Measurements from ENCODE around the gene SRSF4.
A peak's percentile ranks its signal among the peaks of the same experiment; 100 is the strongest.
"Not testable (repeated sequence)": the region's sequence is repeated elsewhere in the genome, so short reads cannot be mapped to it uniquely, and the experiment has no call there.

SRSF4 gene

GRCh38 chr1:29164588-29164987, 17.1 kb downstream of the SRSF4 start:
- Histone ChIP-seq H3K36me3 (ENCODE audit: insufficient read depth, low read length) (peaks cover 10% of the 10 kb centered on the region), H3K9ac (ENCODE audit: low read depth, low read length) (peak overlapping the region; percentile 5), H3K9me3 (ENCODE audit: control insufficient read depth, insufficient read depth, low read length) (no peaks in the 10 kb centered on the region), H3K4me1 (ENCODE audit: insufficient read depth, low read length) (peaks cover 55% of the 10 kb centered on the region)

- Histone ChIP-seq H3K4me1 (ENCODE audit: insufficient read depth, low read length) (peaks cover 51% of the 10 kb centered on the region), H3K36me3 (ENCODE audit: insufficient read depth, low read length) (peaks cover 16% of the 10 kb centered on the region), H3K9me3 (ENCODE audit: control insufficient read depth, insufficient read depth, low read length) (no peaks in the 10 kb centered on the region), H3K9ac (ENCODE audit: low read depth, low read length) (no peak overlapping the region)
Measured at GRCh38 chr1:29162476-29163138, 19.1 kb downstream of the SRSF4 start.

- Histone ChIP-seq H3K4me1 (ENCODE audit: insufficient read depth, low read length) (peaks cover 50% of the 10 kb centered on the region), H3K36me3 (ENCODE audit: insufficient read depth, low read length) (peaks cover 21% of the 10 kb centered on the region), H3K9ac (ENCODE audit: low read depth, low read length) (no peak overlapping the region)
Measured at GRCh38 chr1:29162025-29162424, 19.7 kb downstream of the SRSF4 start.

GRCh38 chr1:29159773-29160172, 21.9 kb downstream of the SRSF4 start:
- H3K9me3 ChIP-seq (ENCODE audit: control insufficient read depth, insufficient read depth, low read length): no peaks in the 10 kb centered on the region
- H3K36me3 ChIP-seq (ENCODE audit: insufficient read depth, low read length): peaks cover 26% of the 10 kb centered on the region
- H3K4me1 ChIP-seq (ENCODE audit: insufficient read depth, low read length): peaks cover 27% of the 10 kb centered on the region
- no peak overlapping the region for H3K9ac ChIP-seq (ENCODE audit: low read depth, low read length)

More at GRCh38 chr1:29162025-29162424, 19.7 kb downstream of the SRSF4 start:
- no peaks in the 10 kb centered on the region for H3K9me3 ChIP-seq (ENCODE audit: control insufficient read depth, insufficient read depth, low read length)

GRCh38 chr1:29157269-29157601, 24.5 kb downstream of the SRSF4 start:
- H3K9me3 ChIP-seq (ENCODE audit: control insufficient read depth, insufficient read depth, low read length): no peaks in the 10 kb centered on the region
- no peak overlapping the region for H3K9ac ChIP-seq (ENCODE audit: low read depth, low read length)
- peaks cover 5% of the 10 kb centered on the region for H3K4me1 ChIP-seq (ENCODE audit: insufficient read depth, low read length)
- H3K36me3 ChIP-seq (ENCODE audit: insufficient read depth, low read length): peaks cover 41% of the 10 kb centered on the region

GRCh38 chr1:29156543-29157268, 25.0 kb downstream of the SRSF4 start:
- H3K9ac ChIP-seq (ENCODE audit: low read depth, low read length): no peak overlapping the region
- peaks cover 44% of the 10 kb centered on the region for H3K36me3 ChIP-seq (ENCODE audit: insufficient read depth, low read length)
- no peaks in the 10 kb centered on the region for H3K9me3 ChIP-seq (ENCODE audit: control insufficient read depth, insufficient read depth, low read length)
- peaks cover under 1% of the 10 kb centered on the region; the same call in 1 of the 2 replicates for H3K4me1 ChIP-seq (ENCODE audit: insufficient read depth, low read length)

GRCh38 chr1:29152046-29152805, 29.5 kb downstream of the SRSF4 start:
- H3K9ac ChIP-seq (ENCODE audit: low read depth, low read length): no peak overlapping the region
- peaks cover 64% of the 10 kb centered on the region for H3K36me3 ChIP-seq (ENCODE audit: insufficient read depth, low read length)
- no peaks in the 10 kb centered on the region for H3K9me3 ChIP-seq (ENCODE audit: control insufficient read depth, insufficient read depth, low read length)
- no peaks in the 10 kb centered on the region for H3K4me1 ChIP-seq (ENCODE audit: insufficient read depth, low read length)

- not testable (repeated sequence) for H3K4me1 ChIP-seq (ENCODE audit: insufficient read depth, low read length); H3K9me3 ChIP-seq (ENCODE audit: control insufficient read depth, insufficient read depth, low read length); H3K9ac ChIP-seq (ENCODE audit: low read depth, low read length)
- H3K36me3 ChIP-seq (ENCODE audit: insufficient read depth, low read length): peaks cover 66% of the 10 kb centered on the region
Measured at GRCh38 chr1:29150346-29150745, 31.4 kb downstream of the SRSF4 start.

GRCh38 chr1:29148656-29149491, 32.8 kb downstream of the SRSF4 start:
- H3K9me3 ChIP-seq (ENCODE audit: control insufficient read depth, insufficient read depth, low read length): no peaks in the 10 kb centered on the region
- H3K36me3 ChIP-seq (ENCODE audit: insufficient read depth, low read length): peaks cover 55% of the 10 kb centered on the region
- H3K4me1 ChIP-seq (ENCODE audit: insufficient read depth, low read length): no peaks in the 10 kb centered on the region
- no peak overlapping the region for H3K9ac ChIP-seq (ENCODE audit: low read depth, low read length)

- Histone ChIP-seq H3K4me1 (ENCODE audit: insufficient read depth, low read length) (no peaks in the 10 kb centered on the region), H3K9ac (ENCODE audit: low read depth, low read length) (no peak overlapping the region), H3K9me3 (ENCODE audit: control insufficient read depth, insufficient read depth, low read length) (no peaks in the 10 kb centered on the region), H3K36me3 (ENCODE audit: insufficient read depth, low read length) (peaks cover 34% of the 10 kb centered on the region)
Measured at GRCh38 chr1:29145739-29146437, 35.8 kb downstream of the SRSF4 start.

- Histone ChIP-seq H3K9ac (ENCODE audit: low read depth, low read length) (no peak overlapping the region), H3K36me3 (ENCODE audit: insufficient read depth, low read length) (peaks cover 23% of the 10 kb centered on the region), H3K4me1 (ENCODE audit: insufficient read depth, low read length) (no peaks in the 10 kb centered on the region), H3K9me3 (ENCODE audit: control insufficient read depth, insufficient read depth, low read length) (no peaks in the 10 kb centered on the region)
Measured at GRCh38 chr1:29144178-29144577, 37.5 kb downstream of the SRSF4 start.

GRCh38 chr1:29142714-29143113, 39.0 kb downstream of the SRSF4 start:
- peaks cover 10% of the 10 kb centered on the region; the same call in 1 of the 2 replicates for H3K36me3 ChIP-seq (ENCODE audit: insufficient read depth, low read length)
- no peak overlapping the region for H3K9ac ChIP-seq (ENCODE audit: low read depth, low read length)
- H3K9me3 ChIP-seq (ENCODE audit: control insufficient read depth, insufficient read depth, low read length): no peaks in the 10 kb centered on the region
- no peaks in the 10 kb centered on the region for H3K4me1 ChIP-seq (ENCODE audit: insufficient read depth, low read length)

- H3K9me3 ChIP-seq (ENCODE audit: control insufficient read depth, insufficient read depth, low read length): no peaks in the 10 kb centered on the region
- H3K9ac ChIP-seq (ENCODE audit: low read depth, low read length): no peak overlapping the region
- H3K36me3 ChIP-seq (ENCODE audit: insufficient read depth, low read length): no peaks in the 10 kb centered on the region
- H3K4me1 ChIP-seq (ENCODE audit: insufficient read depth, low read length): no peaks in the 10 kb centered on the region; the same call in 1 of the 2 replicates
Measured at GRCh38 chr1:29136391-29136915, 45.2 kb downstream of the SRSF4 start.

Data from ES-I3 (cell line).